Endothelial cell of umbilical vein (primary cell): ENCODE measurements around the gene MS4A15. TPM values are rescaled to one million over a fixed set of nuclear protein-coding genes. Genes with fewer than 3 reads are reported as not detected.

ENCODE experiments used
- BruUV-seq: library from RNA; stranded (reverse); fragments of 400-500 nt; replicated peaks from 2 replicates; lab custom pipeline; 2021; lab: Mats Ljungman, UMichigan
- CTCF ChIA-PET: fragments of 300-600, 350-600 bp; sonication (Branson Sonifier 250); formaldehyde crosslinking; loops from one replicate; lab custom pipeline; 2021; ENCODE audit warnings: antibody characterized with exemption, inconsistent platforms; lab: Charles Lee
- POLR2A ChIA-PET: fragments of 300-600, 350-600 bp; sonication (Branson Sonifier 250); formaldehyde crosslinking; loops from one replicate; lab custom pipeline; 2021; ENCODE audit warnings: antibody characterized with exemption, inconsistent platforms; lab: Charles Lee
- DNase-seq: peaks from one replicate; pipeline ENCODE4 v3.0.0-alpha.2; 2011; ENCODE audit warnings: low read depth, low spot score
- FAIRE-seq: peaks from 2 replicates; lab custom pipeline; 2011; peaks lifted over from hg19 to GRCh38; lab: Jason Lieb, UNC
- H2AFZ ChIP-seq: 2 replicates; pipeline ENCODE4 v1.6.0; 2012; ENCODE audit warnings: low read depth, low read length, control low read depth, inconsistent platforms
- H3K27ac ChIP-seq: 2 replicates; pipeline ENCODE4 v1.5.1; 2011; ENCODE audit warnings: low read depth, mild to moderate bottlenecking, control low read depth, low read length, moderate library complexity; ENCODE audit not compliant: insufficient read depth
- H3K27me3 ChIP-seq, 2 experiments: 2 replicates each; pipeline versions ENCODE4 v1.6.0 to v1.6.1; 2011; ENCODE audit warnings: low read length in 2 of 2, mixed read lengths in 1 of 2; ENCODE audit not compliant: control insufficient read depth in 2 of 2, insufficient read depth in 2 of 2
- H3K36me3 ChIP-seq, 2 experiments: 2 replicates in 1 of 2; 3 replicates in 1 of 2; pipeline ENCODE4 v1.5.1; 2011; ENCODE audit warnings: low read length in 2 of 2, mild to moderate bottlenecking in 1 of 2, moderate library complexity in 1 of 2; ENCODE audit not compliant: control insufficient read depth in 2 of 2, insufficient read depth in 2 of 2; ENCODE audit errors: extremely low read depth in 1 of 2
- H3K4me1 ChIP-seq: 3 replicates; pipeline ENCODE4 v1.5.1; 2011; ENCODE audit warnings: mild to moderate bottlenecking, low read length; ENCODE audit not compliant: control insufficient read depth, insufficient read depth; ENCODE audit errors: extremely low read depth
- H3K4me2 ChIP-seq: 2 replicates; pipeline ENCODE4 v1.6.1; 2011; ENCODE audit warnings: low read length, control low read depth, mixed read lengths; ENCODE audit not compliant: insufficient read depth
- H3K4me3 ChIP-seq, 3 experiments: fragments of 200-600 bp in 1 of 3; sonication (generic), shearing (Covaris generic) in 1 of 3; replicated peaks in 1 of 3; 2 replicates each; pipeline ENCODE4 v1.5.1; 2011 to 2016; ENCODE audit warnings: control low read depth in 3 of 3, low read length in 3 of 3, mild to moderate bottlenecking in 2 of 3, inconsistent platforms in 1 of 3, low read depth in 1 of 3, moderate library complexity in 1 of 3; ENCODE audit not compliant: insufficient read depth in 1 of 3
- H3K79me2 ChIP-seq: 2 replicates; pipeline ENCODE4 v1.6.0; 2012; ENCODE audit warnings: low read length, inconsistent platforms; ENCODE audit not compliant: control insufficient read depth, insufficient read depth
- H3K9ac ChIP-seq: replicated peaks from 2 replicates; pipeline ENCODE3; 2011; ENCODE audit warnings: low read length, control low read depth; ENCODE audit not compliant: insufficient read depth; ENCODE audit errors: extremely low read depth
- H3K9me1 ChIP-seq: replicated peaks from 3 replicates; pipeline ENCODE4 v1.6.0; 2011; ENCODE audit warnings: mild to moderate bottlenecking, low read length; ENCODE audit not compliant: control insufficient read depth, insufficient read depth; ENCODE audit errors: extremely low read depth
- H3K9me3 ChIP-seq: replicated peaks from 2 replicates; pipeline ENCODE4 v1.5.1; 2012; ENCODE audit warnings: low read length, inconsistent platforms; ENCODE audit not compliant: control insufficient read depth, insufficient read depth
- H4K20me1 ChIP-seq: replicated peaks from 2 replicates; pipeline ENCODE3; 2011; ENCODE audit warnings: mild to moderate bottlenecking, low read length; ENCODE audit not compliant: control insufficient read depth, insufficient read depth; ENCODE audit errors: extremely low read depth
- EZH2 ChIP-seq: IDR thresholded peaks from 2 replicates; pipeline ENCODE4 v1.6.1; 2012; ENCODE audit warnings: borderline replicate concordance, low read depth, mild to moderate bottlenecking, moderate library complexity, low read length, inconsistent platforms; ENCODE audit not compliant: severe bottlenecking
- FOS ChIP-seq: IDR thresholded peaks from 2 replicates; pipeline ENCODE4 v1.6.1; 2011; ENCODE audit warnings: mild to moderate bottlenecking, low read length, moderate library complexity, borderline replicate concordance; ENCODE audit not compliant: insufficient read depth
- GATA2 ChIP-seq: IDR thresholded peaks from 2 replicates; pipeline ENCODE4 v1.7.0; 2011; ENCODE audit warnings: low read depth, mild to moderate bottlenecking, moderate library complexity, mixed read lengths, low read length; ENCODE audit not compliant: insufficient read length, insufficient read depth
- JUN ChIP-seq: IDR thresholded peaks from 2 replicates; pipeline ENCODE4 v1.6.1; 2011; ENCODE audit warnings: borderline replicate concordance, low read depth; ENCODE audit not compliant: insufficient read length, insufficient read depth
- MYC ChIP-seq: IDR thresholded peaks from one replicate; pipeline ENCODE4 v1.6.1; 2011; ENCODE audit warnings: mild to moderate bottlenecking, low read depth, low read length
- POLR2A ChIP-seq: IDR thresholded peaks from 2 replicates; pipeline ENCODE4 v1.6.1; 2012; ENCODE audit warnings: low read depth, mild to moderate bottlenecking, control low read depth, low read length
- POLR2AphosphoS5 ChIP-seq: IDR thresholded peaks from 2 replicates; pipeline ENCODE4 v1.6.1; 2012; ENCODE audit warnings: low read depth, mild to moderate bottlenecking, control low read depth, low read length, moderate library complexity; ENCODE audit not compliant: insufficient read depth
- dilution Hi-C: fragments of 300-500 bp; cut with MboI; formaldehyde crosslinking; loops from one replicate; pipeline ENCODE4 v1.15.0; 2019; ENCODE audit warnings: low sequenced_read_pairs; ENCODE audit not compliant: extremely low pct_ligation_motif_present
- intact Hi-C: fragments of 100-400 bp; cut with micrococcal nuclease; formaldehyde crosslinking; loops from one replicate; pipeline ENCODE4 v1.10.0; 2022
- polyA plus RNA-seq, 4 experiments: library from polyadenylated mRNA; depleted of rRNA in 3 of 4; stranded (reverse) in 3 of 4; unstranded in 1 of 4; fragments of >200 nt; gene quantifications; 2 replicates each; pipeline versions ENCODE4 v1.2.1 to v1.2.3, GENCODE V29; 2011 to 2012; ENCODE audit warnings: missing spikeins in 1 of 4
- total RNA-seq: library from RNA; stranded (reverse); gene quantifications from 2 replicates; pipeline ENCODE4 v1.2.3, GENCODE V29; 2021
- TF ChIP-seq, protein P1 (sequence below): IDR thresholded peaks from 2 replicates; pipeline ENCODE4 v1.6.1; 2011; ENCODE audit not compliant: insufficient read depth, insufficient read length
- TF ChIP-seq, protein P2 (sequence below), 2 donors: IDR thresholded peaks; 1 replicate in 1 of 2; 2 replicates in 1 of 2; pipeline ENCODE4 v1.5.1; 2011; ENCODE audit warnings: low read length in 2 of 2, mild to moderate bottlenecking in 2 of 2, moderate library complexity in 2 of 2, control low read depth in 1 of 2, inconsistent platforms in 1 of 2, low read depth in 1 of 2; ENCODE audit not compliant: insufficient read depth in 1 of 2; ENCODE audit errors: extremely low read depth in 1 of 2

MS4A15 gene
- total and polyA plus RNA-seq, 2 donors (not counting 3 experiments of a cell fraction or from before 2014, with no cell fraction given) = not detected

DNA sequence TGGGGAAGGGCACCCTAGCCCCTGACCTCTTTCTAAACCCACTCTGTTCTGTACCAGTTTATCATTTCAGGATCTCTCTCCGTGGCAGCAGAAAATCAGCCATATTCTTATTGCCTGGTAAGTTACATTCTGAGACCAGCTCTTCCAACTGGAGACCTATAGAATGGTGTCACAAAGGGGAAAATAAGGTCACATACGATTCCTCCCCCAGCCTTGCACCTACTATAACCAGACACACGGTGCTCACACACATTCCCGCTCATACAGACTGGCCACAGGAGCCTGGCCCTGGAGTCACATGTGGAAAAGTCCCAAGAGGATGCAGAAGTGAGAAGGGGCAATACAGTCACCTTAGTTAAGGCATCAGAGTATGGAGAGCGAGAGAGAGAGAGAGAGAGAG is 49.7 kb upstream of the MS4A15 start:
- H3K27me3 ChIP-seq = peaks cover 0 to 3% of the 10 kb centered on the region in 2 experiments
- no peak overlapping the region for H3K4me2 ChIP-seq
- no peak overlapping the region for H3K4me3 ChIP-seq
- ChIA-PET POLR2A (no interaction called here), CTCF (interaction anchor here (1.3 kb wide), 1 partner anchor 48 kb away, joined by 3 read pairs; no protein-coding TSS in a partner anchor)
- H2AFZ ChIP-seq = no peak overlapping the region
- no peak overlapping the region for H3K27ac ChIP-seq
- H3K36me3 ChIP-seq = no peaks in the 10 kb centered on the region
- no peaks in the 10 kb centered on the region for H3K9me3 ChIP-seq
- no TSS peak for BruUV-seq
- no peaks in the 10 kb centered on the region for H3K4me1 ChIP-seq
- H4K20me1 ChIP-seq = no peaks in the 10 kb centered on the region
- dilution Hi-C loops = no loop called here
- FAIRE-seq (no peak), DNase-seq (no peak)
- no peaks in the 10 kb centered on the region for H3K79me2 ChIP-seq
- no peak for TF ChIP-seq EZH2
- TF ChIP-seq FOS = no peak
- TF ChIP-seq POLR2A = no peak
- TF ChIP-seq GATA2 = no peak
- TF ChIP-seq, protein P1, sequence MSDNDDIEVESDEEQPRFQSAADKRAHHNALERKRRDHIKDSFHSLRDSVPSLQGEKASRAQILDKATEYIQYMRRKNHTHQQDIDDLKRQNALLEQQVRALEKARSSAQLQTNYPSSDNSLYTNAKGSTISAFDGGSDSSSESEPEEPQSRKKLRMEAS = no peak
- TF ChIP-seq, protein P2, sequence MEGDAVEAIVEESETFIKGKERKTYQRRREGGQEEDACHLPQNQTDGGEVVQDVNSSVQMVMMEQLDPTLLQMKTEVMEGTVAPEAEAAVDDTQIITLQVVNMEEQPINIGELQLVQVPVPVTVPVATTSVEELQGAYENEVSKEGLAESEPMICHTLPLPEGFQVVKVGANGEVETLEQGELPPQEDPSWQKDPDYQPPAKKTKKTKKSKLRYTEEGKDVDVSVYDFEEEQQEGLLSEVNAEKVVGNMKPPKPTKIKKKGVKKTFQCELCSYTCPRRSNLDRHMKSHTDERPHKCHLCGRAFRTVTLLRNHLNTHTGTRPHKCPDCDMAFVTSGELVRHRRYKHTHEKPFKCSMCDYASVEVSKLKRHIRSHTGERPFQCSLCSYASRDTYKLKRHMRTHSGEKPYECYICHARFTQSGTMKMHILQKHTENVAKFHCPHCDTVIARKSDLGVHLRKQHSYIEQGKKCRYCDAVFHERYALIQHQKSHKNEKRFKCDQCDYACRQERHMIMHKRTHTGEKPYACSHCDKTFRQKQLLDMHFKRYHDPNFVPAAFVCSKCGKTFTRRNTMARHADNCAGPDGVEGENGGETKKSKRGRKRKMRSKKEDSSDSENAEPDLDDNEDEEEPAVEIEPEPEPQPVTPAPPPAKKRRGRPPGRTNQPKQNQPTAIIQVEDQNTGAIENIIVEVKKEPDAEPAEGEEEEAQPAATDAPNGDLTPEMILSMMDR (IDR thresholded peaks at IDR 0.05; ENCODE audit: extremely low read depth in 1 of 2, insufficient read depth in 1 of 2, low read depth in 1 of 2, low read length in 2 of 2) = no peak
- TF ChIP-seq JUN = no peak
- TF ChIP-seq MYC = no peak
- no peak for TF ChIP-seq POLR2AphosphoS5
- intact Hi-C loops = no loop called here
- H3K9ac ChIP-seq = no peak overlapping the region
- no peaks in the 10 kb centered on the region for H3K9me1 ChIP-seq
